Cardiac fibroblast (primary cell): ENCODE measurements around the gene KRTAP10-2.
"Not testable (repeated sequence)": the region's sequence is repeated elsewhere in the genome, so short reads cannot be mapped to it uniquely, and the experiment has no call there.

ENCODE experiments used
- DNase-seq, 2 donors: peaks; one replicate each; pipeline versions ENCODE4 v3.0.0 to v3.0.0-alpha.2; 2010; ENCODE audit warnings: low read depth in 2 of 2
- H3K4me3 ChIP-seq, 2 donors: replicated peaks in 1 of 2; 1 replicate in 1 of 2; 2 replicates in 1 of 2; pipeline ENCODE4 v1.5.1; 2011; ENCODE audit warnings: low read depth in 2 of 2, low read length in 2 of 2, mild to moderate bottlenecking in 2 of 2, moderate library complexity in 1 of 2
- CTCF ChIP-seq: IDR thresholded peaks from one replicate; pipeline ENCODE4 v1.5.1; 2011; ENCODE audit warnings: low read depth, mild to moderate bottlenecking, low read length, inconsistent platforms

The KRTAP10-2 gene

GRCh38 chr21:44567481-44568171, 16.3 kb upstream of the KRTAP10-2 start:
- DNase-seq = no peak
- H3K4me3 ChIP-seq = no peak overlapping the region
- no peak for TF ChIP-seq CTCF

- TF ChIP-seq CTCF = no peak
- H3K4me3 ChIP-seq = no peak overlapping the region
- no peak for DNase-seq
These were observed 15.1 kb upstream of the KRTAP10-2 start for GRCh38 chr21:44566403-44566802.

GRCh38 chr21:44564886-44565598, 13.7 kb upstream of the KRTAP10-2 start:
- DNase-seq = no peak
- TF ChIP-seq CTCF = no peak
- no peak overlapping the region for H3K4me3 ChIP-seq

- DNase-seq = no peak
- TF ChIP-seq CTCF = no peak
- no peak overlapping the region for H3K4me3 ChIP-seq
These were observed 12.8 kb upstream of the KRTAP10-2 start for GRCh38 chr21:44564099-44564498.

- no peak for DNase-seq
- TF ChIP-seq CTCF = no peak
- H3K4me3 ChIP-seq = no peak within 1 kb of the TSS
These were observed 7.4 kb upstream of the KRTAP10-2 start, which contains the start of gene KRTAP10-3 for GRCh38 chr21:44558695-44559094. Gene KRTAP10-3, minus strand, starts transcription at chr21:44558795. Its CDS starts 80 bp downstream, at chr21:44558715.

GRCh38 chr21:44558329-44558675, 7.0 kb upstream of the KRTAP10-2 start:
- not testable (repeated sequence) for DNase-seq, H3K4me3 ChIP-seq

- no peak for DNase-seq
- H3K4me3 ChIP-seq = no peak overlapping the region
- TF ChIP-seq CTCF = no peak
These were observed 6.4 kb upstream of the KRTAP10-2 start for GRCh38 chr21:44557491-44558328.
